ENCODE measurements around the gene B4GALT2. TPM values are rescaled to one million over a fixed set of nuclear protein-coding genes. Genes with fewer than 3 reads are reported as not detected.

B4GALT2 gene
- total RNA-seq, 1 donor from 2014 or later = 39.1 TPM

GRCh38 chr1:43962324-43962723 lies 16.7 kb upstream of the B4GALT2 start:
- intact Hi-C loops (cut with DNase I) = no loop called here
- ATAC-seq (no peak), DNase-seq (ENCODE audit: missing footprints) (no peak)

DNA sequence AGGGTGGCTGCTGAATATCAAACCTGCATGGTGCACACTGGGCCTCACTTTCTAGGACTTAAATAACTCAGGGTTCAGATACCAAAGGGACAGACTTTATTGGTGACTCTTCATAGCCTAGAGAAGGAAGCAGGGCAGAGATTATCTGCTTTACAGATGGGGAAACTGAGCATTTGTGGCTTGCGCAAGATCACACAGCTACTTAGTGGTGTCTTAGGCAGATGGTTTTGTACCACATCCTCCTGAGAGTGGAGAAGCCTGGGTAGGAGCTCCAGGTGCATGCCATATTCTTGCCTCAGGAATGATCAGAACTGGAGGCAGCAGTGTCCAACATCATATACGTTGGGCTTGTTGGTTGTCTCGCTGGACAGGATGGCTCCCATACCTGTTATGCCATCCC lies 16.0 kb upstream of the B4GALT2 start:
- intact Hi-C loops (cut with DNase I) = no loop called here
- ATAC-seq (no peak), DNase-seq (ENCODE audit: missing footprints) (no peak)

DNA sequence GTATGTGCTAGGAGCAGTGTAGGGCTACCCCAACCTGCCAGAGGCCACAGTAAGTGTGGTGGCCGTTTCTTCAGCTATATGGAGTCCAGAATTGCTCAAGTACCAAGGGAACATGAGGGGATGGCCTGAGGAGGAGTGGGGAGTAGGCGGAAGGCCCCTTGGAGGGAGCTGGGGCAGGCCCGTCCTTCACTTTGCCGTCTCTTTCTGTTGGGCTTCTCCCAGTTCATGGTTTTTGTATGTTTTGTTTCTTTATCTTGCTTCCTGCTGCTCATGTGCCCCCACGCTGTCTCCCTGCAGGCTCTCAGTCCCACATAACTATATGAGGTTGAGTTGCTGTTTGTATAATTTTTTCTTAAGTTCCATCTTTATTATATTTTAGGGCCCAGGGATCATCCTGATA lies 15.1 kb upstream of the B4GALT2 start:
- DNase-seq (ENCODE audit: missing footprints) (no peak), ATAC-seq (no peak)
- intact Hi-C loops (cut with DNase I) = no loop called here

DNA sequence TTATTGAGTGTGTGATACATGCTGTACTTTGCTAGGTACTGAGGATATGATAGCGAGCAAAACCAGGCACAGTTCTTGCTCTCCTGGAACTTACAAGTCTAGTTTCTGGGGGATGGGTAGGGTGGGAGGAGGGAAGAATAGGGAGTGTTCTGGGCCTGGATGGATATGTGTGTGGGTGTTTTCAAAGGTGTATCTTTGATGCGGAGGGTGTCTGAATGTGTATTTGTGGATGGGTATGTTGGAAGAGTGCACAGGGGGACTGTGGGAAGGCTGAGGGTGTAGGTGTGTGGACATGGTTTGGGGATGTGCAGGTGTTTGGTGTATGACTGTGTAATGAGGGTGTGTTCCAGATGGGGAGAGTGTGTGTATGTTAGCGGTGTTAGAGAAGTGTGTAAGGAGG lies 13.7 kb upstream of the B4GALT2 start:
- no peak for ATAC-seq
- no peak for DNase-seq (ENCODE audit: missing footprints)
- intact Hi-C loops (cut with DNase I) = no loop called here

DNA sequence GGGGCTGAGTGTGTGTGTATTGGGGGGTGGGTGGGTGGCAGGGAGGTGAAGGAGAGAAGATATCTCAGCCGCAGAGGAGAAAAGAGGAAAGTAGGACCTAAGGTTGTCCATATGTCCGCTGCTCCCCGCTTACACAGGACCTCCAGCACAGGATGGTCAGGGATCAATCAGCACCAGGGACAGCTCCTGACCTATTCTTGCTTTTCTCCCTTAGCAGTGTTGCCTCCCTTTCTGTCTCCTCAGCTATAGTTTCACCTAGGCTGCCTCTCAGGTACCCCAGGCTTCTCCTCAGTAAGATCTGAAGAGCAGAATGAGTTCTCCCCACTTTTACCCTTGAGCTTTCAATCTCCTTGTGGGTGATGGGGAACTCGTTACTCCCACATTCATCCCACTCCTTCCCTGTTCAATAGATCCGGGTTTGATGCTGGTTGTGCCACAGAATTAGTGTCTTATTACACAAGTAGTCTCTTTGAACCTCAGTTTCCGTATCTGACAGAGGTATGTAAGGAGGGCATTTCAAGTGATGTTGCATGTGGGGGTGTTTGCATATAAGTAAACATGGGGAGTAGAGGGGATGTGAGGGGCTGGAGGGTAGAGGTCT lies 10.6 kb upstream of the B4GALT2 start:
- intact Hi-C loops (cut with DNase I) = no loop called here
- DNase-seq (ENCODE audit: missing footprints) (no peak), ATAC-seq (no peak)

DNA sequence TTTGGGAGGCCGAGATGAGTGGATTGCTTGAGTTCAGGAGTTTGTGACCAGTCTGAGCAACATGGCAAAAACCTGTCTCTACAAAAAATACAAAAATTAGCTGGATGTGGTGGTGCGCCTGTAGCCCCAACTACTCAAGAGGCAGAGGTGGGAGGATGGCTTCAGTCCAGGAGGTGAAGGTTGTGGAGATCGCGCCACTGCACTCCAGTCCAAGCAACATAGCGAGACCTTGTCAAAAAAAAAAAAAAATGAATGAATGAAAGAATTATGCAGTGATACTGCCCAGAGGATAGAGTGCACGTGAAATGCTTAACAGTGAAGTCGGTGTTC lies 9.6 kb upstream of the B4GALT2 start:
- DNase-seq (ENCODE audit: missing footprints) = no peak
- intact Hi-C loops (cut with DNase I) = no loop called here
- no peak for ATAC-seq

- ATAC-seq (peak; percentile 94), DNase-seq (ENCODE audit: missing footprints) (peak; percentile 98)
- intact Hi-C loops (cut with DNase I) = no loop called here
These were observed 9.1 kb upstream of the B4GALT2 start, which contains the start of gene DPH2 for GRCh38 chr1:43969746-43970466. Gene DPH2, plus strand, starts transcription at chr1:43970010. Its CDS starts 166 bp downstream, at chr1:43970176.

DNA sequence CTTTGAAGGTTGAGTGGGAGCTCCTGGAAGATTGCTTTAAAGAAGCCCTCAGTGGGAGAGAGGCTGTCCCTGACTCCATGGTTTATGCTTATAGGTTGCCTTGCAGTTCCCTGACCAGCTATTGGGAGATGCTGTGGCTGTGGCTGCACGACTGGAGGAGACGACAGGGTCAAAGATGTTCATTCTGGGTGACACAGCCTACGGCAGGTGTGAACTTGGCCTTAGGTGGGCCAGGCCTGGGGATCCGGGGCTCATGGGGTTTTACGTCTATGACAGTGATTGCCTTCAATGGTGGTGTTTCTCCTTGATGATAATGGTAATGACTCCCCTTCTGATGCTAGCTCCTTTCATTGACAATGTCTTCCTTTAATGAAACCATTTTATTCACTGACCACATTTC lies 8.5 kb upstream of the B4GALT2 start:
- no peak for ATAC-seq
- intact Hi-C loops (cut with DNase I) = no loop called here
- DNase-seq (ENCODE audit: missing footprints) = no peak

GRCh38 chr1:43970911-43971310 lies 8.1 kb upstream of the B4GALT2 start:
- intact Hi-C loops (cut with DNase I) = no loop called here
- ATAC-seq = no peak
- no peak for DNase-seq (ENCODE audit: missing footprints)

GRCh38 chr1:43971336-43971980 lies 7.6 kb upstream of the B4GALT2 start:
- no peak for ATAC-seq
- intact Hi-C loops (cut with DNase I) = no loop called here
- no peak for DNase-seq (ENCODE audit: missing footprints)

DNA sequence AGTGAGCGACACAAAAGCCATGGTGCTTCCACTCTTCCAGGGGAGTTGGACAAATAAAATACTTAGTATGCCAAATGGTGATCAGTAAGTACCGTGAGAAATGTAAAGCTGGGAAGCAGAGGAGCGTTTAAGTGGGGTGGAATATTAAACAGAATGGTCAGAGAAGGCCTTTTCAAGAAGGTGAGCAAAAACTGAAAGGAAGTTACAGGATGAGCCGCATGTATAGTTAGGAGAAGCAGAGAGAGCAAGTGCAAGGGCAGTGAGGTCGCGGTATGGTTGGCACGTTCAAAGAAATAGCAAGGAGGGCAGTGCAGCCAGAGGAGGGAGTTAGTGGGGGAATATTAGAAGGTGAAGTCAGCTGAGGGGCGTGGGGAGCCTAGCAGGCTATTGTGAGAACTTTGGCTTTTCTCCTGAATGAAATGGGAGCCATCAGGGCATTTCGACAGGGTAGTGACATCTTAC lies 5.0 kb upstream of the B4GALT2 start:
- intact Hi-C loops (cut with DNase I) = loop anchor here (1.0 kb wide), 1 partner anchor 28 kb away; the partner anchor contains the start of gene IPO13
- DNase-seq (ENCODE audit: missing footprints) (no peak), ATAC-seq (no peak)

DNA sequence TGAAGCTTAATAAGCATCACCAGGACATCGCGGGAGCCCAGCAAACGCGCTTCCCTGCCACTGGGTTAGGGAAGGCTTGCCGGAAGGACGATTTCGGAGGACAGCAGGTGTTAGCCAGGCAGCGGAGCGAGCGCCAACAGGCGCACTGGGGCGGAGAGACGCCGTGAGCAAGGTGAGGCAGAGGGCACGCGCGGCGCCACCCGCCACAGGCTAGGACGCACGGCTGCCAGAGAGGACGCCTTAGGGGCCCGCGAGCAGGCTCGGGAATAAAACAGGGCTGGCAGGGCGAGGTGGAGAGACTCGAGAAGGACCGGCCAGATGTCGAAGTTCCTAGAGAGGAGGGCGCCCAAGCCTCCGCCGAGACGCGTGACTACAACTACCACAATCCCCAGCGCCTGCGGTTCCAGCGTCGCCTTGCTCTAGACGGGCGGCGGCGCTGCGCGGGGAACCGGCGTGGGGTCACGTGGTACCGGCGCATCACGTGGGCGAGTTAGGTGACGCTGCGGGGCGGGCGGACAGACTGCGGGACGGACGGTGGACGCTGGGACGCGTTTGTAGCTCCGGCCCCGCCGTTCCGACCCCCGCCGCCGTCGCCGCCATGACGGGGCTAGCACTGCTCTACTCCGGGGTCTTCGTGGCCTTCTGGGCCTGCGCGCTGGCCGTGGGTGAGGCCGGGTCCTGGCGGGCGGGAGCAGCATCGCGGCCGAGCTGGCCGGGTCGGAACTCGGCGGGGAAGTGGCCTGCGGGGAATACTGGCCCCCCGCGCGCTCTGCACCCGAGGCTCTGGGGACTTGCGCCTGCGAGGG lies 4.4 kb upstream of the B4GALT2 start, which contains the start of gene ATP6V0B:
Gene ATP6V0B, plus strand, starts transcription at position 518 of the 806 bp plus-strand sequence. Its CDS starts 81 bp downstream, at position 599.
- intact Hi-C loops (cut with DNase I) = loop anchor here (1.0 kb wide), 1 partner anchor 28 kb away; the partner anchor contains the start of gene IPO13
- peak; percentile 91 for ATAC-seq
- peak; percentile 99 for DNase-seq (ENCODE audit: missing footprints)

GRCh38 chr1:43975249-43975961 lies 3.6 kb upstream of the B4GALT2 start:
- ATAC-seq (peak; percentile 14), DNase-seq (ENCODE audit: missing footprints) (peak; percentile 88)
- intact Hi-C loops (cut with DNase I) = no loop called here

GRCh38 chr1:43976045-43976444 lies 3.0 kb upstream of the B4GALT2 start:
- DNase-seq (ENCODE audit: missing footprints) (peak; percentile 37), ATAC-seq (no peak)
- intact Hi-C loops (cut with DNase I) = no loop called here

DNA sequence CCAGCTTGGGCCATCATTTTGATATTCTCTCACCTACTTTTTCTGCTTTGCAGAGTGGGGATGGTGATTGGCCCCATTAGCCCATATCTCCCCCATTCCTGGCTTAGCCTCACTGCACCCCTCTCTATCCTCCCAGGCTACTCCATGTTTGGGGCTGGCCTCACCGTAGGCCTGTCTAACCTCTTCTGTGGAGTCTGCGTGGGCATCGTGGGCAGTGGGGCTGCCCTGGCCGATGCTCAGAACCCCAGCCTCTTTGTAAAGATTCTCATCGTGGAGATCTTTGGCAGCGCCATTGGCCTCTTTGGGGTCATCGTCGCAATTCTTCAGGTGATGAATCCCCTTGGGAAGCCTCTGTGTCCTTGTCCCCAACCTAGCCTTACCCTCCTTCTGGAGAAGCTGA lies 2.1 kb upstream of the B4GALT2 start:
- DNase-seq (ENCODE audit: missing footprints) = peak; percentile 30
- intact Hi-C loops (cut with DNase I) = no loop called here
- no peak for ATAC-seq

DNA sequence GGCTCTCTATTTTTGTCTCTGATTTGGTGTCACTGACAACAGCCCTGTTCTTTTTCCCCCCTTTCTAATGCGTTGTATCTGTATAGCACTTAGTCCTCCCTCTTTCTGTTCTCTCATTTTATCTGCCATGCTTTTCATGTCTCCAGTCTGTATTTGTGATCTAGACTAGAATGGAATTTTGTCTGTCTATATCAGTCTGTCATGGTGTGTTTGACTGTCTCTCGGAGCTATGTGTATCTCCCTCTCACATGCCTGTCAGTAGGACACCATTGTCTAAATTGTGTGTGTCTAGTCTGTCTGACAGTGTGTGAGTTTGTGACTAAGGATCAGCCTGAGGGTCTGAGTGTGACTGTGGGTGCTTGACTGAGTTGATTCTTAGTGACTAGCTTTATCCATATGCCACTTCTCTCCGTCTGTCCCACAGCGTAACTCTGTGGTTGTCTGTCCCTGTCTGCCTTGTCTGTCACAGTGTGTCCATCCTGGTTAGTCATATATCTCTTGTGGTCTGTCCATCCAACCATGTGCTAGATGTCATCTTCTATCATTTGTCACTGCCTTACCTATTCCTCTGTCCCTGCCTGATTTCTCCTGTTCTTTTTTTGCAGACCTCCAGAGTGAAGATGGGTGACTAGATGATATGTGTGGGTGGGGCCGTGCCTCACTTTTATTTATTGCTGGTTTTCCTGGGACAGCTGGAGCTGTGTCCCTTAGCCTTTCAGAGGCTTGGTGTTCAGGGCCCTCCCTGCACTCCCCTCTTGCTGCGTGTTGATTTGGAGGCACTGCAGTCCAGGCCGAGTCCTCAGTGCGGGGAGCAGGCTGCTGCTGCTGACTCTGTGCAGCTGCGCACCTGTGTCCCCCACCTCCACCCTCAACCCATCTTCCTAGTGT lies 1.4 kb upstream of the B4GALT2 start:
- intact Hi-C loops (cut with DNase I) = no loop called here

DNA sequence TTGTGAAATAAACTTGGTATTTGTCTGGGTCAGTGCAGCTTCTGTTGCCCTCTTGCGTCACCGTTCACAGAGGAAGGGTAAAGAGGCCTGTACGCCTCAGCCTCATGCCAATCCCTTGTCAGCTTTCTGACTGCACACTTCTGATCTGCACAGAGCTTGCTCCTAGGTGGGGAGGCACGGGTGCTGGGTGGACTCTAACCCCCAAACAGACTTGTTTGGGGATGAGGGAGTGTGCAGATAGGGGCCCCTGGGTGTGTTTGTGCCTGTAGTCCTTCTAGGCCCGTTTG lies 803 bp upstream of the B4GALT2 start:
- intact Hi-C loops (cut with DNase I) = no loop called here
- no peak for ATAC-seq
- DNase-seq (ENCODE audit: missing footprints) = peak; percentile 18

More for the DNA sequence above, 1.4 kb upstream of the B4GALT2 start:
- ATAC-seq (no peak), DNase-seq (ENCODE audit: missing footprints) (no peak)

GRCh38 chr1:43979261-43979527 lies 184 bp downstream of the B4GALT2 start:
- no peak for ATAC-seq
- intact Hi-C loops (cut with DNase I) = no loop called here
- DNase-seq (ENCODE audit: missing footprints) = peak; percentile 55

Data from Right ventricle myocardium inferior (tissue), 1 donor.